GM12872 (cell line): ENCODE measurements around the gene CSMD2.

Experiments
- CTCF ChIP-seq: IDR thresholded peaks from 3 replicates; pipeline ENCODE4 v1.5.1; 2011; ENCODE audit warnings: low read depth, mild to moderate bottlenecking, low read length, moderate library complexity; ENCODE audit not compliant: insufficient read depth

CSMD2 gene

GRCh38 chr1:34024485-34024884, 140.5 kb downstream of the CSMD2 start:
- TF ChIP-seq CTCF, result no peak

- TF ChIP-seq CTCF, result no peak
These were observed 145.1 kb downstream of the CSMD2 start for GRCh38 chr1:34019741-34020552.

GRCh38 chr1:34018285-34018684, 146.7 kb downstream of the CSMD2 start:
- no peak for TF ChIP-seq CTCF

- peak; percentile 86 for TF ChIP-seq CTCF
These were observed 150.9 kb downstream of the CSMD2 start for GRCh38 chr1:34013958-34014737.

GRCh38 chr1:34013136-34013535, 151.9 kb downstream of the CSMD2 start:
- no peak for TF ChIP-seq CTCF

- no peak for TF ChIP-seq CTCF
These were observed 155.6 kb downstream of the CSMD2 start for GRCh38 chr1:34009340-34009985.

GRCh38 chr1:34007760-34008159, 157.3 kb downstream of the CSMD2 start:
- no peak for TF ChIP-seq CTCF
